HFFc6 (cell line): Measurements from ENCODE around the gene BPGM. TPM values are rescaled to one million over a fixed set of nuclear protein-coding genes. Genes with fewer than 3 reads are reported as not detected.
A peak's percentile ranks its signal among the peaks of the same experiment; 100 is the strongest.

Source experiments
- DNase-seq: peaks from one replicate; pipeline ENCODE4 v3.0.0-alpha.2; 2018
- H3K27ac Mint-ChIP-seq: 2 replicates; pipeline ENCODE4 v1.8.0; 2020; ENCODE audit warnings: mild to moderate bottlenecking, mixed read lengths
- H3K27me3 Mint-ChIP-seq: 2 replicates; pipeline ENCODE4 v1.8.0; 2021; ENCODE audit warnings: mild to moderate bottlenecking, moderate library complexity, mixed read lengths; ENCODE audit not compliant: insufficient read depth
- H3K36me3 Mint-ChIP-seq: 2 replicates; pipeline ENCODE4 v1.8.0; 2021; ENCODE audit warnings: low read depth, mixed read lengths
- H3K4me1 Mint-ChIP-seq: 2 replicates; pipeline ENCODE4 v1.8.0; 2020; ENCODE audit warnings: low read depth, mixed read lengths
- H3K4me3 Mint-ChIP-seq: 2 replicates; pipeline ENCODE4 v1.8.0; 2020; ENCODE audit warnings: mild to moderate bottlenecking, moderate library complexity, mixed read lengths
- H3K9me3 Mint-ChIP-seq: 2 replicates; pipeline ENCODE4 v1.8.0; 2020; ENCODE audit warnings: mild to moderate bottlenecking, mixed read lengths
- total RNA-seq, 6 experiments: library from RNA; stranded (reverse); fragmentation: NEBNext Ultra II Directional; extraction: Animal tissue kit (Norgen Biotek cat#: 25700); gene quantifications; 2 replicates in 1 of 6; 3 replicates in 5 of 6; pipeline ENCODE4 v1.2.3, GENCODE V29; 2021
- TF ChIP-seq, protein P1 (sequence below): fragments of 200-600 bp; sonication (generic); IDR thresholded peaks from 2 replicates; pipeline ENCODE4 v1.5.0; 2021; ENCODE audit warnings: antibody characterized with exemption, mild to moderate bottlenecking

BPGM gene
- total RNA-seq, 6 experiments from 2014 or later, result 34.4 to 57.3 (median 39.3) TPM

DNA sequence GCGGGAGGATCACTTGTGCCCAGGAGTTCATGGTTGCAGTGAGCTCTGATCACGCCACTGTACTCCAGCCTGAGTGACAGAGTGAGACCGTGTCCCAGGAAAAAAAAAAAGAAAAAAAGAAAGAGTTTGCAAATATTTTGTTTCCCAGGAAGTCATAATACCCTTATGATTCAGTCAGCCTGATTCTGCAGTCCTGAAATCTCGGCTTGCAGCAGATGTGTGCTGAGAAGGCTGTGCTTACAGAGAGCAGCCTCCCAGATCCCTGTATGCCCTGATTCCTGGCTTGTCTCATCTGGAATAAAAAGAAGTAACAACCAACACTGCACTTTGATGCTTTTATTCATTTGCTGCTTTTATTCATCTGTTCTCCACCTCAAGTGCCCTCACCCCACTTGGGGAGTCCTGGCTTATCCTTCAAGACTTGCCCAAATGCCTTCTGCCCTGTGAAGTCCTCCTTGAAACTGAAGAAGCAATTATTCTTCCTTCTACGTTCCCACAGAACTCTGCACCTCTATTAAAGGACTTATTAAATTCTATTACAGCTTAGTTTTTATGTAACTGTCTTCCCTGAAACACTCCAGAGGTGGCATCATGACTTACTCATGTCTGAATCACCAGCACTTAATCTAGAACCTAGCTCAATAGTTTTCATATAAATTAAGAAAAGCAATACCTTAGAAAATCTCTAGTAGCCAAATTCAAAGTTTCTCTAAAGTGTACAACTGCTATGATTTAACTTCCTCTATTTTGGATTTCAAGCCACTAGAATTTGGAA is 27.7 kb upstream of the BPGM start:
- Mint-ChIP-seq H3K4me3 (peak overlapping the region; percentile 62), H3K27ac (peak overlapping the region; percentile 95), H3K4me1 (peaks cover 75% of the 10 kb centered on the region), H3K9me3 (peaks cover 4% of the 10 kb centered on the region; the same call in 1 of the 2 replicates), H3K36me3 (peaks cover 10% of the 10 kb centered on the region), H3K27me3 (0 out of 2 replicates have a peak, but pooled peaks cover 3% of the 10 kb centered on the region)
- TF ChIP-seq, protein P1, sequence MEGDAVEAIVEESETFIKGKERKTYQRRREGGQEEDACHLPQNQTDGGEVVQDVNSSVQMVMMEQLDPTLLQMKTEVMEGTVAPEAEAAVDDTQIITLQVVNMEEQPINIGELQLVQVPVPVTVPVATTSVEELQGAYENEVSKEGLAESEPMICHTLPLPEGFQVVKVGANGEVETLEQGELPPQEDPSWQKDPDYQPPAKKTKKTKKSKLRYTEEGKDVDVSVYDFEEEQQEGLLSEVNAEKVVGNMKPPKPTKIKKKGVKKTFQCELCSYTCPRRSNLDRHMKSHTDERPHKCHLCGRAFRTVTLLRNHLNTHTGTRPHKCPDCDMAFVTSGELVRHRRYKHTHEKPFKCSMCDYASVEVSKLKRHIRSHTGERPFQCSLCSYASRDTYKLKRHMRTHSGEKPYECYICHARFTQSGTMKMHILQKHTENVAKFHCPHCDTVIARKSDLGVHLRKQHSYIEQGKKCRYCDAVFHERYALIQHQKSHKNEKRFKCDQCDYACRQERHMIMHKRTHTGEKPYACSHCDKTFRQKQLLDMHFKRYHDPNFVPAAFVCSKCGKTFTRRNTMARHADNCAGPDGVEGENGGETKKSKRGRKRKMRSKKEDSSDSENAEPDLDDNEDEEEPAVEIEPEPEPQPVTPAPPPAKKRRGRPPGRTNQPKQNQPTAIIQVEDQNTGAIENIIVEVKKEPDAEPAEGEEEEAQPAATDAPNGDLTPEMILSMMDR, result peak; percentile 27; the same call in 1 of the 2 replicates
- DNase-seq, result peak; percentile 82

DNA sequence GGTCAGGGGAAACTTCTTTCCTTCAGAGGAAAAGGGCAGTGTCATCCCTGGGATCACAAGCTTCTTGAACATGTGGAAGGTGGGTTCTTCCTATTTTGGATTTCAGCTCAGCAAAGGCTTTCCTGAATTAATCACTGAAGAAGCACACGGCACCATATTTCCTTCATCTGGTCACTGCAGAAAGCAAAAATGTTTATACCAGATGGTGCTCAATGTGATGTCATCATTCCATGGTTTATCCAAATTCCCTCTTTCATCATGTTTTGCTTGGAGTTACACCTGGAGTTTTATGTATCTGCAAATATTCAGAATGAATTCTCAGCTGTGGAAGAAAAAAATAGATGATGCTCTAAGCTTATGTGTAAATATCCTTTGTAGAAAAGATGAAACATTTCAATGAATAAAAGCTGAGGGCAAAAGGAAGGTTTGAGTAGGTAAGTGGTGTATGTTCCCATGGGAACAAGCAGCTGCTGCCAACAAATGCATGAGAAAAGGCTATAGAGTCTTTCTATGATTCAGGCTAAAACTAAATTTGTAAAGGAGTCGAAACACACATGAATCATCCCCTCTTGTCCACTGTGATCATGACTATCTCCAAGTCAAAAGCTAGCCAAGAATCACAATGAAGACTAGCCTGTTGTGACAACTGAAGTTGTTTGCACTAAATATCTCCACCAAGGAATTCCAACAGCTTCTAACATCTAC is 26.9 kb upstream of the BPGM start:
- H3K36me3 Mint-ChIP-seq, result peaks cover 10% of the 10 kb centered on the region
- peak overlapping the region; percentile 95 for H3K27ac Mint-ChIP-seq
- H3K27me3 Mint-ChIP-seq, result 0 out of 2 replicates have a peak, but pooled peaks cover 1% of the 10 kb centered on the region
- TF ChIP-seq, protein P1, result no peak
- H3K4me1 Mint-ChIP-seq, result peaks cover 69% of the 10 kb centered on the region
- peak; percentile 99 for DNase-seq
- peaks cover 4% of the 10 kb centered on the region; the same call in 1 of the 2 replicates for H3K9me3 Mint-ChIP-seq
- H3K4me3 Mint-ChIP-seq, result peak overlapping the region; percentile 62; the same call in 1 of the 2 replicates

DNA sequence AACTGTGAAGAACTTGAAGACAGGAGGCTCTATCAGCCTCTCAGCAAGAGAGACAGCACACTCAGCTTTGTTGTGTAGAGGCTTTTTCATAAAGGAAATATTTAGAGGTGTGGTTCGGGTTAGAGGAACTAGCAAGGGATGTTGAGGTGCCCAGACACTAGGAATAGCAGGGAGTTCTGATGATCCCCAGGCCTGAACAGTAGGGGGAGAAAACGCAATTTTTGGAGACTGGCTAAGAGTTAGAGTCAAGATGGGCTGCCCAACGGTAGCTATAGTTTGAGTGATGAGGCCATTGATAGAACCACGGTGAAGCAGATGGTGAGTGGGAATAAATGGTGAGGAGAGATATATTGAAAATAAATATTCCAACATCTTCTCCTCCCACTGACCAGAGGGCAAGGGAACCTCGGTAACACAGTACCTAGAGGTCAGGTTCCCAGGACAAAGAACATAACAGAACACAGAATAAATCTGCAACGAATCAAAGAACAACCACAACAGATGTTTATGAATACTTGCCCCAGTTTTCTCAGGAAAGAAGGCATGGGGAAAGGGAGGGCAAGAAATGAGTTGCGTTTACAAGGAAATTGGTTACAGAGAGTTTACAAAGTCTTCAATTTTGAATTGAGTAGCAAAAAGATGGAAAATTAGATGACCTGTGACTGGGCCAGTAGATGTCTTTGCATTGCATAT is 24.2 kb upstream of the BPGM start:
- peak overlapping the region; percentile 29; the same call in 1 of the 2 replicates for H3K27ac Mint-ChIP-seq
- no peak for DNase-seq
- H3K4me3 Mint-ChIP-seq, result no peak overlapping the region
- TF ChIP-seq, protein P1, result no peak
- no peaks in the 10 kb centered on the region for H3K36me3 Mint-ChIP-seq
- no peaks in the 10 kb centered on the region for H3K9me3 Mint-ChIP-seq
- H3K27me3 Mint-ChIP-seq, result no peaks in the 10 kb centered on the region
- peaks cover 62% of the 10 kb centered on the region for H3K4me1 Mint-ChIP-seq

DNA sequence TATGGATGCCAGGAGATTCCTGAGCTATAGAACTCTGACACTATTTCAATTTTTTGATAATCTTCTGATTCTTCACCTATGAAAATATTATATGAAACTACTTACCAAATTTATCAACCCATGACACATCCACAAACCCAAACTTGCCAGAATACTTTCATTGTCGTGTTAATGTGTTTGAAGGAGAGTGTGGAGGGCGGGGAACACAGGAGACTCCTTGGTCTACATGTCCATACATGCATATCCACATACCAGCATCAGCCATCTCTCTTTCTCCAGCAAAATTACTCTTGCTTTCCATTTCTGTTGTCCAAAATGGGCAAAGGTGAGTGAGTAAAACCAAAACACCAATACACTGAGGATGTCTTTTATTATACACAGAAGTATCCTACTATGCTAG is 23.5 kb upstream of the BPGM start:
- Mint-ChIP-seq H3K4me3 (no peak overlapping the region), H3K27me3 (no peaks in the 10 kb centered on the region), H3K9me3 (no peaks in the 10 kb centered on the region), H3K27ac (no peak overlapping the region), H3K4me1 (peaks cover 54% of the 10 kb centered on the region), H3K36me3 (no peaks in the 10 kb centered on the region)
- TF ChIP-seq, protein P1, result no peak
- DNase-seq, result no peak

DNA sequence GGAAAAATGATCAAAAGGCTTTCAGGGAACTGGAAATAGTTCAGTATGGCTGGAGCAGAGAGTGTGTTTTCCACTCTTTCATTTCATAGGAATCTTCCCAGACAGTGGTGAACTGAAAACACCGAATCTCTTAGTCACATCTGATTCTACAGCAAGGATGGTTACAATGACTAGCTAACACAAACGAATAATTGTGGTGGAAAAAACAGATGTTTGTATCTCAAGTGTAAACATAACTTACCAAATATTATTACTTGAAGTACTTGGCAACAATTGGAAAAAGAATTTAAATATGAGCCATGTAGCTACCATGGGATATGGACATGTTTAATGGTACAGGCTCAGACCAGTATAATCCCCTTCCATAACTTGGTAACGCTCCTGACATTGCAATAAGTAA is 21.1 kb upstream of the BPGM start:
- TF ChIP-seq, protein P1, result no peak
- Mint-ChIP-seq H3K27ac (peak overlapping the region; percentile 63), H3K27me3 (no peaks in the 10 kb centered on the region), H3K9me3 (no peaks in the 10 kb centered on the region), H3K4me1 (peaks cover 44% of the 10 kb centered on the region), H3K36me3 (no peaks in the 10 kb centered on the region), H3K4me3 (no peak overlapping the region)
- DNase-seq, result peak; percentile 89
